Measurements from ENCODE around the gene ZDHHC12.
"Not testable (repeated sequence)": the region's sequence is repeated elsewhere in the genome, so short reads cannot be mapped to it uniquely, and the experiment has no call there.

Gene ZDHHC12

GRCh38 chr9:128706671-128707381, 17.1 kb downstream of the ZDHHC12 start:
- no peak for DNase-seq

GRCh38 chr9:128706045-128706444, 17.9 kb downstream of the ZDHHC12 start:
- no peak for DNase-seq

GRCh38 chr9:128705051-128705965, 18.6 kb downstream of the ZDHHC12 start:
- no peak for DNase-seq

- no peak for DNase-seq
These were observed 19.6 kb downstream of the ZDHHC12 start for GRCh38 chr9:128704356-128704670.

- DNase-seq = no peak
These were observed 20.1 kb downstream of the ZDHHC12 start for GRCh38 chr9:128703616-128704355.

GRCh38 chr9:128702949-128703615, 20.8 kb downstream of the ZDHHC12 start:
- DNase-seq = no peak

GRCh38 chr9:128702445-128702948, 21.4 kb downstream of the ZDHHC12 start, which contains the start of gene PKN3:
TSS of gene PKN3 (plus strand) at chr9:128702503. CDS start at chr9:128702916, 413 bp downstream.
- peak; percentile 70 for DNase-seq

- DNase-seq = no peak
These were observed 22.6 kb downstream of the ZDHHC12 start for GRCh38 chr9:128701227-128701854.

- not testable (repeated sequence) for DNase-seq
These were observed 24.7 kb downstream of the ZDHHC12 start for GRCh38 chr9:128699096-128699795.

GRCh38 chr9:128696923-128697707, 26.8 kb downstream of the ZDHHC12 start:
- DNase-seq = no peak

- DNase-seq = no peak
These were observed 29.6 kb downstream of the ZDHHC12 start for GRCh38 chr9:128694344-128694743.

GRCh38 chr9:128693738-128694137, 30.2 kb downstream of the ZDHHC12 start:
- not testable (repeated sequence) for DNase-seq

- no peak for DNase-seq
These were observed 33.3 kb downstream of the ZDHHC12 start for GRCh38 chr9:128690684-128691034.

- DNase-seq = no peak
These were observed 33.9 kb downstream of the ZDHHC12 start for GRCh38 chr9:128689820-128690683.

GRCh38 chr9:128689293-128689774, 34.6 kb downstream of the ZDHHC12 start:
- DNase-seq = no peak

GRCh38 chr9:128688501-128689292, 35.2 kb downstream of the ZDHHC12 start, which contains the start of gene SET:
TSS of gene SET (plus strand) at chr9:128689222. CDS start at chr9:128689583, 361 bp downstream.
- DNase-seq = peak; percentile 85

- DNase-seq = no peak
These were observed 36.5 kb downstream of the ZDHHC12 start for GRCh38 chr9:128687453-128687852.
